ENCODE measurements around the gene PRICKLE4.

Gene PRICKLE4

DNA sequence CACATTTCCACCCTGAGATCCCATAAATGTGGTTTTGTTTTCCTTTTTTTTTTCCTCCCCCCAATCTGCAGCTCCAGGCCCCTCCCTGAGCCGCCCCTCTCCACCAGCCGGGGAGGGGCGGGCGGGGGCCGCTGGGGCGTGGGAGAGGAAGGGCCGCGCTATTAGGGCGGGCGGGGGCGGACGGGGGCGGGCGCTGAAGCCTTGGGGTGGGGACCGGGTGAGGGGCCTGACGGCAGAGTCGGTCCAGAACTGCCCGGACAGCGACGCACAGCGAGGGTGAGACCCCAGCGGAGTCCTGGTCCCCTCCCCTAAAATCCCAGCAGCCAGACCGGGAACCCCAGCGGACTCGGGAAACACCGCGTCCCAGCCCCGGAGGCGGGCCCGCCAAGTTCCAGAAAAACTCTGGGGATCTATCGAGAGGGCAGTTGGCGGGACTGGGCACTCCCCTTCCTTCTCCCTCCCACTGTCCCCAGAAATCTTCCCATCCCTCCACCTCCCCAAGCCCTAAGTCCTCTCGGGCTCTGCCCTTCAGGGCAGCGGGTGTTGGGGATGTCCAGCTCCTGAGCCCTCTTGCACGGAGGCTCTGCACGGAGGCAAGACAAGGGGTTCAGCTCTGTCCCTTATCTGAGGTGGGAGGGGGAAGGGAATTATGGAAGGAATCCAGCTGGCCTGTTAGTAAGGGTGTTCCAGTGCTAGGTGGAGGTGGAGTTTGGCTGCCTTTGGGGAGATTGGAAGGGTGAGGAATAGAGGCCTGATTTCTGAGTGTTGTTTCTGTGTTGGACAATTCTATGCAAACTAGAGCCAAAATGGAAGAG is at the start of gene PRICKLE4:
TSS of gene PRICKLE4 (plus strand) at position 232 of the 815 bp plus-strand sequence. CDS start 2,692 bp downstream, outside the sequence.
- no peak for DNase-seq

DNA sequence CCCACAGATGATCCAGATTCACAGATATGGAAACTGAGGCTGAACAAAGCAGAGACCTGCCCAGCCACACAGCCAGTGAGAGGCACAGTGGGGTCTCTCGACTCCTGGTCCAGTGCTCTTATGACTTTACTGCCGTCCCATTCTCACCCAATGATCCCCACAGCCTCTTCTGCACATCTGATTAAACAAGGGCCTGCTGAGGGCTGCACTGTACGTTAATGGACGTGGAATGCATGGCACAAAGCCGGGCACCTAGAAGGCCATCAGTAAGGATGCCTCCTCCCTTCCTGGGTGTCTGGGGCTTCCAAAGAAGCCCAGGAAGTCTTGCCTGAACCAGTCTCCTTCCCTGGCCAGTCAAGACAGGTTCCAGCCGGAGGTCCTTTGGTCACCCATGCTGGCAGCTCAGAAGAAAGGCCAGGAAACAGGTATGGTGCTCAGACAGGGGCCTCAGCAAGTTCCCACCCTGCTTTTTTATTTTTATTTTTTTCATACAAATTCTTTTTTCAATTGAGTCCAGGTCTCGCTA is 49.0 kb upstream of the PRICKLE4 start:
- DNase-seq = no peak

DNA sequence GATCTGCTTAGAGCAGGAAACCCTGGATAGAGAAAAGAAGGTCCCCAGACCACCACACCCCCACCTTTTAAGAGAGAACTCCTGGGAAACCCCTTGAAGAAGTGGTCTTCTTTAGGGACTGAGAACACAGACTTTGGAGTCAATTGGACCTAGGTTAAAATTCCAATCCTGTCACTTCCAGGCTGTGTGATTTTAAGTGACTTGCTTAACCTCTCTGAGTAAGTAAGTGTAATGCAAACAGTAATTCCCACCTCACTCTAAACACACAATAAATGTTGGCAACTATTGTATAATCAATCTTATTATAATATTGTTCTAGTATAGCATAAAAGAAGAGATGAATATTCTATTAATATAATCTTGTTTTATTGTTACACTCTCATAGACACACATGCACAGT is 48.4 kb upstream of the PRICKLE4 start:
- DNase-seq = no peak

- DNase-seq = peak; percentile 81
These were observed 47.8 kb upstream of the PRICKLE4 start for GRCh38 chr6:41732591-41733359.

DNA sequence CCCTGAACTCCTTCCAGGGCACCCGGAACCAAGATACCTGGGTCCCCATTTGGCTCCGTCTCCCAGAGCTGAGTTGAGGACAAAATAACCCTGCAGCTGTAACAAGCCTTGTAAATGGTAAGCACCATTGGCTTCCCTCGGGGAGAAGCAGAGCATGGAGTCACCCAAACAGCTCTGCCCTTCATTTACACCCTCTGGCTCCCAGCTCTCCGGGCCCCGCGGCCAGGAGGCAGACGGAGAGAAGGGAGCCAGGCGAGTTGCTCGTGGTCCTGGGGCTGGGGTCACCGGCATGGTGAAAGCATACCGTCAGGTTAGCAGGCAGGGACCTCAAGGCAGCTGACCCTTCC is 47.2 kb upstream of the PRICKLE4 start:
- peak; percentile 17 for DNase-seq

- peak; percentile 78 for DNase-seq
These were observed 46.6 kb upstream of the PRICKLE4 start for GRCh38 chr6:41733707-41734665.

DNA sequence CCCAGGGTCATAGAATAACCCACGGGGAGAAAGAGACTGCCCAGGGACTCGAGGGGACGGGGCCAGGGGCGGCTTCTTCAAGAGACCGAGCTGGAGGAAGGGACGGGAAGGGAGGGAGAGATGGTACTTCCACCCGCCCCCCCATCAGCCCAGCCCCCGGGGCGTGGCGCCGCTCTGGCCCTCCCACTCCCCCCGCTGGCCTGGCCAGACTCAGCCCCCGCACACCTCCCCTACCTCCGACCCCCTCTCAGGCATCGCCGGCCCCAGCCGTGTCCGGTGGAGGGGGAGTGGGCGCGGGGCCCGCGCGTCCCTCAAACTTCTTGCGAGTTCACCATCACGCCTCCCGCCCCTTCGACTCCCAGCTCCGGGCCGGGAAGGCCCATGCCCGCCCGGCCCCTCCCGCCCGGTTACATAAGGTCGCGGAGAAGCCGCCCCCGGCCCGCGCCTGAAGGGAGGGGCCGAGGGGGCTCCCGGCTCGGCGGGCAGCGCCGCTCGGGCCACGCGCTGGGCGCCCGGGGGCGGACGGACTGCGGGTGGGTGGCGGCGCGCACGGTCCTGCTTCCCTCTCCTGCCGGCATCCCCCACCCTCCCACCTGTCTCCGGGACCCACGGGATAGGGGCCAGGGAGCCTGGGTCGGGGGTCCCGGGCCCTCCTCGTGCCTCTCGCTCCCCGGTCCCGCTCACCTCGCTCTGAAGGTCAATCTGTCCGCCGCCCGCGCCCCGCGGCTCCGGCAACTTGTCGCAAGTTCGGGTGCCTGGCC is 45.7 kb upstream of the PRICKLE4 start:
- DNase-seq = peak; percentile 76

DNA sequence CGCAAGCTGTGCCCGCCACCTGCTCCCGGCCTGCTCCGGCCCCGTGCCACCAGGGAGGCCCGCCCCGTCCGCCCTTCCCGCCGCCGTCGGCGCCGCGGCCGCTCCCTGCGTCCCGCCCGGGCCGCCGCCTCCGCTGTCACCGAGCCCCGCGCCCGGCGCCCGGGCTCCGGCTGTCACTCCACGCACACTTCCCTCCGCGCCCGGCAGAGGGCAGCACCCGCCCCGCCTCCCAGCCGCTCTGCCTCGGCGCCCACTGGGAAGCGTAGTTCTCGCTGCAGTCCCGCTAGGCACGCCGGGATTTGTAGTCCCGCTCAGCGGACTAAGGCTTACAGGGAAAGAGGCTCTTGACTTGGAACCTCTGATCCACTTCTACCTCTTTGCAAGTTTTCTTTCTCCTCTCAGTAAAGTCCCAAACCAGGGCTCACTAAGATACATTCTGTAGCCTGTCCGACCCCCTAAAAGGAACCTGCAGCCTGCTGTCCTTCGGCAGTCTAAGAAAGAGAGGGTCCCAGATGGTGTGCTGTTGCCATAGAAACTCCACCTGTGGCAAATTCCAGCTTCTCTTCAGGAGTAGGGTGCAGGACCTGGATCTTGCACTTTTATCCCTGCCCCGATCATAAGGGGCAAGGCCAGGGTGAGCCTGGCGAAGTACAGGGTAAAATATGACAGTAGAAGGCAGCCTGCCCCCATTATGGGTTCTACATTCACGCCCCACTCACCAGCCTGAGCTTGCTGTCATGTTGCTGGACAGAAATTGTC is 45.0 kb upstream of the PRICKLE4 start, which contains the start of gene TFEB:
TSS of gene TFEB (minus strand) at position 182 of the 759 bp plus-strand sequence. CDS start 44,395 bp downstream, outside the sequence.
- peak; percentile 94 for DNase-seq

GRCh38 chr6:41736186-41736733 is 44.3 kb upstream of the PRICKLE4 start:
- no peak for DNase-seq

DNA sequence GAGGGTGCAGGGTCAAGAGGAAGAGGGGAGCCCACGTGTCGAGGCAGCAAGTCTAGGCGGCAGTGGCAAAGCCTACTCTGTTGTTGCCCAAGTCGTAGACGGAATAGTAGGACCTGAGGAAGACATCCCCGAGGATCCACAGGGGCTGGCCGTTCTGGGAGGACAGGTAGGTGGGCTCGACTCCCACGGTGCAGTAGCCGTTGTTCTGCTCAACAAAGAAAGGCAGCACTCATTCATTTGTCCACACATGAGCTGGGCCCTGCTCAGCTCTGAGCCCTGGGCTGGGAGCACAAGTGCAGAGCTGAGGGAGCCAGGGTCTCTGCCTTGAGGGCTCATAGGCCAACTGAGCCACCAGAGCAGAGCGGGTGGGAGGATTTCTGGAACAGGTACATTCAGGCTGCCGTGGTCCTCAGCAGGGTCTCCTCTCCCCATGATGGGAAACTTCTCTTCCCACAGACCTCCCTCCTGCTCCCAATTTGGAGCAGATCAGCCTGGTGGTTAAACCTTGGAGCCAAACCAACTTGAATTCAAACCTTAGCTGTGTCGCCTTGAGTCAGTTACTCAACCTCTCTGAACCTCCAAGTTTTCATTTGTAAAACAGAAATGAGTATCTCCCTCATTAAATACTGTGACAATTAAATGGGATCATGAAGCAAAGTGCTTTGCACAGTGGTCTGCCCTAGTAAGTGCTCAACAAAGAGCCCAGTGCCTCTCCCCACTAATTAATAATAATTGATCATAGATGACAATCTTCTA is 43.6 kb upstream of the PRICKLE4 start:
- no peak for DNase-seq

DNA sequence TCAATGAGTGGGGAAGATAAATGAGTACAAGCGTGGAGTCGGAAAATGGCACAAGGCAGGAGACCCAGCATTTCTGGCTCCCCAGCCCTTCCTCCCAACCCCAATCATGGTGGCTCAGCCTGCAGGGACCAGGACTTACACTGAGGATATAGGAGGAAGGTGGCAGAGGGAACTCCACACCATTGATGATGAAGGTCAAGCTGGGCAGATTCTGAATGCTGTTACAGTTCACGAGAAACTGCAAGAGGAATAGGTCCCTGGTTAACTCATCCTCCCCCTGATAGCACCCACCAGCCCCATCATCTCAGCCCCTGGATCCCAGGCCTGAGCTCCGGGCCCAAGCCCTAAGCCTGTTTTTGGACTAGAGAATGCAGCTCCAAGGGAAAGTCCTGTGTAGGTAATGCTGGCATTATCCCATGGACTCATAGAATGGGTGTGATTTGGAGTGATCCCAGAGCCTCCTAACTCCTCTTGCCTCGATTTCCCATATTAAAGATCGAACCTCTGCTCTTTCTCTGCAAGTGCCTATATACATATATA is 42.9 kb upstream of the PRICKLE4 start:
- no peak for DNase-seq

DNA sequence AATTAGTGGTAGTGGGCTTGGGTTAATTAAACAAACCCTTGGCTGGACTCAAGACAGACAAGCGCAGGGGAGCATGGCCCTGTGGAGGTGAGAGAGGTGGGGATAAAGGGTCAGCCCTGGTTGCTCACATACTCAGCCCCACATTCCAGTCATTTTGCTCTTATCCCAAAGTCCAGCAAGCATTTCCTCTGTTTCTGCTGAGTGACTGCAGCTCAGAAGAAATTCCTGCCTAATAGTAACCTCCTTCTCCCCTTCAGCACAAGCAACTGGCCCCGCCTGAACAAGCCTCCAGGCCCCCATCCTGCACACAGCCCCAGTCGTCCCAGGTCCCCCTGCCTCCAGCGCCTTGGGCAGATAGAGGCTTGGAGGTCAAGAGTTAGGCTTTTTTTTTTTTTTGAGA is 41.5 kb upstream of the PRICKLE4 start:
- DNase-seq = no peak

- DNase-seq = no peak
These were observed 40.0 kb upstream of the PRICKLE4 start for GRCh38 chr6:41740366-41741162.

GRCh38 chr6:41741625-41742490 is 38.7 kb upstream of the PRICKLE4 start:
- DNase-seq = no peak

DNA sequence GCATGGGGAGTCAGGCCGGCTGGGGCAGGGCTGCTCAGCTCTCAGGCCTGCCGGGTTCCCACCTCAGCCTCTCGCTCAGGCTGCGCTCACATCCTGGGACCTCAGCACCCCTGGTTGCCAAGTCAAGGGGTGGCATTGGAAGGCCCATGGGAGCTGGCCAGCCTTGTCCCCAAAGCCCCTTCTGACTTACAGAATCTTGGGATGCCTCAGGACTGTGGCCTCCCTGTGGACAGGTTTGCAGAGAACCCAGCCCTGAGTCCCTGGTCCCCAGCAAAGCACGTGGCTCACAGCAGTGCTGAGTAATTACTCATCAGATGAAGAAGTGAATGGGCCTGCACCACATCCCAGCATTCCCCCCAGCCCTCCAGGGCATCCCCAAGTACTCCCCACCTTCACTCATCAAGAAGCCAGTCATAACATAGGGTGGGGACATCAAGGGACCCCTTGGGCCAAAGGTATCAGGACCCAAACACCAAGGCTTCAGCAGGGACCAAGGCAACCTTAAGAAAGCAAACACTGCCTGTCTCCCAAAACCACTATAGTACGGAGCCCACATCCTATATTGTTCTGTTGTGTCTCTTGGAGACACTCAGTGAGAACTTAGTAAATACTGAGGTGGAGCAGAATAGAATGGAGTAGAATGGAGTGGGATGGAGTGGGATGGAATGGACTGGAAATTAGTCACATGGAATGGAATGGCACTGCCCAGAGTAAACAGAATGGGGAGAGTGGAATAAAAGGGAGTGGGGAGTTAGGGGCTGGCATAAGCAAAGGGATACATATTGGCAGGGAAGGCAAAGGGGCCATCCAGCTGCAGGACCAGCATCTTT is 37.0 kb upstream of the PRICKLE4 start:
- DNase-seq = no peak

DNA sequence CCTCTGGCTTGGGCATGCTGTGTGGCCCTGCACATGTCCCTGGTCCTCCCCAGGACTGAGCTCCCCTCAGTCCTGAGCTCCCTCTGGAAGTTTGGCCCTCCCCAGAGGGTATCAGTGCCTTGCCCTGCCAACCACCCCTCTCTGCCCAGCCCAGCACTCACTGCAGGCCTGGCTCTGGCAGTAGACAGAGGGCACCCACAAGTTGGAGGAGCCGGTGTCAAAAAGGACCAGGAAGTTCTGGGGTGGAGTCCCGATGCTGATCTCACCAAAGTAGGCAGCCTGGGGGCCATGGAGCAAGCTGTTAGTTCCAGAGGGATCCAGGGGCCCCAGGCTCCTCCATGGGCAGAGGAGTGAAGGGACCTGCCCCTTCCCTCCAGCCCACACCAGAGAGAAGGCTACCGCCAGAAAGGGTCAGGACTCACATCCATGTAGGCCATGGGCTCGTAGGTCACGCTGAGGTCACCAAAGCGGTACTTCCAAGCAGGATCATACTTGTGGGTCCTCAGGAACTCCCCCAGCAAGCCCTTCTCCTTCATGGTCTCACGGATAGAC is 36.3 kb upstream of the PRICKLE4 start:
- no peak for DNase-seq
